GM23248 (cell line): ENCODE results near the gene SCFD1. TPM values are rescaled to one million over a fixed set of nuclear protein-coding genes. Genes with fewer than 3 reads are reported as not detected.

ENCODE experiments used
- DNase-seq: peaks from one replicate; pipeline ENCODE4 v3.0.0-alpha.2; 2015
- H2AFZ ChIP-seq: fragments of 200-600 bp; sonication (generic); 2 replicates; pipeline ENCODE4 v1.6.1; 2016; ENCODE audit warnings: antibody characterized with exemption
- H3F3A ChIP-seq: fragments of 200-600 bp; sonication (generic); 2 replicates; pipeline ENCODE4 v1.6.1; 2016; ENCODE audit warnings: mild to moderate bottlenecking, antibody characterized with exemption, mixed run types; ENCODE audit not compliant: insufficient read depth
- H3K27ac ChIP-seq: fragments of 200-600 bp; sonication (generic); 2 replicates; pipeline ENCODE4 v1.5.1; 2016; ENCODE audit warnings: mild to moderate bottlenecking
- H3K27me3 ChIP-seq: fragments of 200-600 bp; sonication (generic); replicated peaks from 2 replicates; pipeline ENCODE4 v1.6.1; 2016; ENCODE audit warnings: mild to moderate bottlenecking; ENCODE audit not compliant: insufficient read depth
- H3K36me3 ChIP-seq: fragments of 200-600 bp; sonication (generic); 2 replicates; pipeline ENCODE4 v1.6.1; 2016; ENCODE audit warnings: low read depth, mild to moderate bottlenecking
- H3K4me1 ChIP-seq: fragments of 200-600 bp; sonication (generic); 2 replicates; pipeline ENCODE4 v1.6.1; 2016; ENCODE audit warnings: mild to moderate bottlenecking; ENCODE audit not compliant: insufficient read depth
- H3K4me2 ChIP-seq: fragments of 200-600 bp; sonication (generic); one replicate; pipeline ENCODE4 v1.6.1; 2016; ENCODE audit warnings: mild to moderate bottlenecking; ENCODE audit not compliant: unreplicated experiment
- H3K4me3 ChIP-seq: fragments of 200-600 bp; sonication (generic); 2 replicates; pipeline ENCODE4 v1.5.1; 2016; ENCODE audit warnings: mild to moderate bottlenecking
- H3K79me2 ChIP-seq: fragments of 200-600 bp; sonication (generic); 2 replicates; pipeline ENCODE4 v1.6.1; 2016; ENCODE audit warnings: mild to moderate bottlenecking; ENCODE audit not compliant: insufficient read depth
- H3K9ac ChIP-seq: fragments of 200-600 bp; sonication (generic); 2 replicates; pipeline ENCODE4 v1.6.1; 2016; ENCODE audit warnings: mild to moderate bottlenecking
- H3K9me2 ChIP-seq: fragments of 200-600 bp; sonication (generic); 2 replicates; pipeline ENCODE4 v1.6.1; 2016; ENCODE audit warnings: mixed run types, mild to moderate bottlenecking, moderate library complexity; ENCODE audit not compliant: insufficient read depth
- H3K9me3 ChIP-seq: fragments of 200-600 bp; sonication (generic); one replicate; pipeline ENCODE4 v1.6.1; 2017; ENCODE audit warnings: low read depth
- H4K20me1 ChIP-seq: fragments of 200-600 bp; sonication (generic); 2 replicates; pipeline ENCODE4 v1.6.0; 2016; ENCODE audit not compliant: insufficient read depth
- EZH2 ChIP-seq: fragments of 200-600 bp; sonication (generic); IDR thresholded peaks from 2 replicates; pipeline ENCODE4 v1.6.1; 2018; ENCODE audit warnings: antibody characterized with exemption, mild to moderate bottlenecking; ENCODE audit not compliant: insufficient read depth, poor library complexity, severe bottlenecking
- EZH2phosphoT487 ChIP-seq: fragments of 200-600 bp; sonication (generic); IDR thresholded peaks from 2 replicates; pipeline ENCODE4 v1.6.1; 2018; ENCODE audit warnings: antibody characterized with exemption, moderate library complexity, mild to moderate bottlenecking, low read depth; ENCODE audit not compliant: insufficient read depth
- WGBS, 2 experiments: methylation state at CpG; one replicate each; pipeline ENCODE4 v1.1.6; 2015 to 2017; ENCODE audit warnings: low lambda C conversion rate in 2 of 2, low coverage in 1 of 2; ENCODE audit errors: missing lambda C conversion rate in 2 of 2; 5-methylcytosine and 5-hydroxymethylcytosine counted together
- in situ Hi-C: fragments of 300-500 bp; cut with MboI; formaldehyde crosslinking; loops from 2 replicates; pipeline ENCODE4 v1.15.0; 2020
- polyA plus RNA-seq: library from polyadenylated mRNA; unstranded; fragments of >200 nt; fragmentation: Nextera tagmentation; extraction: Ambion mirVana; gene quantifications from 2 replicates; pipeline ENCODE4 v1.2.1, GENCODE V29; 2016
- total RNA-seq: library from RNA; depleted of rRNA; stranded (reverse); fragments of >200 nt; shearing (Covaris generic); gene quantifications from 2 replicates; pipeline ENCODE4 v1.2.3, GENCODE V29; 2014

Gene SCFD1
- total and polyA plus RNA-seq, 2 experiments from 2014 or later, result 92.3 to 117 TPM

DNA sequence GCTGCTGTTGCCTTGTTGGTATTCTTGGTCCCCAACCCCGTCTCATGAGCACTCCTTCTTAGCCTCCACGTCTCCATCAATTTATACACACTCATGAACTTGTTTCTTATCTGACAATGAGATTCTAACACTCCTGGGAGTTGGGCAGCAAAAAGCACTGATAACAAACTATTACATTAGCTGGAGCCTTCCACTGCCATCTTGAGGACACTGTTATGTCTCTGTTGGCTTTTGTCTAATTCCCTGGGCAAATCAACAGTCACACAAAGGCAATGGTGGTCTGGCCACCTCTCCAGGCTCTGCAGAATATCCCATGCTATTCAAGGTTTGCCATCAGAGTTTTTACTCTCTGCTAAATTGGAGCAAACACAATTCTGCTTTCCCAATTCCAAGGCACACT is 134.5 kb downstream of the SCFD1 start:
- Histone ChIP-seq H3K4me1 (no peaks in the 10 kb centered on the region), H3K36me3 (no peaks in the 10 kb centered on the region), H3K79me2 (no peaks in the 10 kb centered on the region), H4K20me1 (no peaks in the 10 kb centered on the region), H3K27me3 (peaks cover 8% of the 10 kb centered on the region; the same call in 1 of the 2 replicates), H3K27ac (no peak overlapping the region), H3F3A (no peaks in the 10 kb centered on the region), H3K4me3 (no peak overlapping the region), H2AFZ (no peak overlapping the region), H3K9me2 (no peaks in the 10 kb centered on the region), H3K9ac (no peak overlapping the region), H3K4me2 (no peak overlapping the region), H3K9me3 (no peaks in the 10 kb centered on the region)
- TF ChIP-seq EZH2phosphoT487 (no peak), EZH2 (no peak)
- DNase-seq, result no peak
- in situ Hi-C loops, result no loop called here
- 14 to 24% methylated on average over 2 of the region's 2 CpGs for WGBS, 2 experiments

DNA sequence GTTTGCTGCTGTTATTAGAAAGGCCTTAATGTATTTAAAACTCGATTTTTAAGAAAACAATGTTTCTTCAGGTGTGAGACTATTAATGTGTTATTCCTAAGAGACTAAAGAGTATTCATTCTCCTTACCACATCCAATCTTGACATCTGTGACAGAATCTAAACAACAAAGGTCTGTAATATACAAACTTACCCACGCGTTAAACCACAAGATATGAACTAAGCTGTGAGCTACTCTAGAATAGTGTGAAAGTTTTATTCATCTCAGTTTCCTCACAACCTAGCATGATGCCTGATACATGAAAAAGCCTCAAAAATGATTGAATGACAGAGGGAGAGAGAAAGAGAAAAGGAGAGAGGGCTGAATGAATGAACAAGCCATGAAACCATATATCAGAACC is 135.0 kb downstream of the SCFD1 start:
- Histone ChIP-seq H3K27ac (no peak overlapping the region), H3K27me3 (peaks cover 8% of the 10 kb centered on the region; the same call in 1 of the 2 replicates), H3F3A (no peaks in the 10 kb centered on the region), H3K79me2 (no peaks in the 10 kb centered on the region), H3K9me2 (no peaks in the 10 kb centered on the region), H3K4me1 (no peaks in the 10 kb centered on the region), H3K9me3 (no peaks in the 10 kb centered on the region), H3K4me2 (no peak overlapping the region), H2AFZ (no peak overlapping the region), H3K4me3 (no peak overlapping the region), H3K9ac (no peak overlapping the region), H4K20me1 (no peaks in the 10 kb centered on the region), H3K36me3 (no peaks in the 10 kb centered on the region)
- DNase-seq, result no peak
- in situ Hi-C loops, result no loop called here
- WGBS, 2 experiments, result 10% methylated on average over 3 of the region's 3 CpGs
- TF ChIP-seq EZH2 (no peak), EZH2phosphoT487 (no peak)

DNA sequence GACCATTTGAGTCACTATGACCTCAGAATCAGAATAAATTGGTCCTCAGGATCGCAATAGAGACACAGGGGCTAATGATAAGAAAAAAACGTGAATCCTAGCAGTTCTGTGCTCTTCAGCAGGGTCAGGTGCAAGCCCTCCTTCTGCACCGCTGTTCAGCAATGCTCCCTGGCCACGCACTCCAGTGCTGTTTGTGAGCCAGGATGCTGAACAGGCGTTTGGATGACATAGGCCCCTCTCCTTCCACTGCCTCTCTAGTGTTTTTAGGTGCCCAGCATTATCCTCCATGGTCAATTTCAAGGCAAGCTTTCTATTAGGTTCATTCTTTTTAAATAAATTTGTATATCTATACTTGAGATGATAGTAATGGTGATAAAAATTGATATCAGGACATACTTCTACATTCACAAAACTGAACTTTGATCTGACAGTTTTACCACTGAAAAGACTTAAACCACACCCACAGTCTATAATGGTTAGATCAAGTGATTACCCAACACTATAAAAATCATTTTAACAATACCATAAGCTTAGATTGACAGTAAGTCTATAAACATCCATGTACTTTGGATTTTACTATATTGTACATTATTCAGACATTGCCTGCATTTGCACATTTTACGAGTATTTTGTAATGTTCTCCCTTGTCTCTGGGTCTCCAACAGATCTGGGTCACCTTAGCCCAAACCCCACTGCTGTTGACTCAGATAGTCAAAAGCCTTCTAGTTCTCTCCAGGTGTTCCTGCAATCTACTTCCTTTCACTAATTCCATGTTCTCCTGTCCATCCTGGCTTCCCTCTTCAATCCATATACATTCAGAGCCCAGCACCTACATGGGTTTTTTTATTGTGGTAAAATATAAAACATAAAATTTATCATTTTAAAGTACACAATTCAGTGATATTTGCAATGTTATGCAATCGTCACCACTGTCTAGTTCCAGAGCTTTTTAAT is 137.3 kb downstream of the SCFD1 start:
- no peak overlapping the region for H3K4me2 ChIP-seq
- in situ Hi-C loops, result no loop called here
- no peak overlapping the region for H2AFZ ChIP-seq
- no peak overlapping the region for H3K9ac ChIP-seq
- DNase-seq, result no peak
- H3F3A ChIP-seq, result no peaks in the 10 kb centered on the region
- H3K36me3 ChIP-seq, result no peaks in the 10 kb centered on the region
- no peak overlapping the region for H3K4me3 ChIP-seq
- H3K27me3 ChIP-seq, result peaks cover 8% of the 10 kb centered on the region; the same call in 1 of the 2 replicates
- no peaks in the 10 kb centered on the region for H3K79me2 ChIP-seq
- no peak overlapping the region for H3K27ac ChIP-seq
- 27 to 32% methylated on average over 7 of the region's 7 CpGs for WGBS, 2 experiments
- no peaks in the 10 kb centered on the region for H4K20me1 ChIP-seq
- no peak for TF ChIP-seq EZH2phosphoT487
- no peak for TF ChIP-seq EZH2
- no peaks in the 10 kb centered on the region for H3K4me1 ChIP-seq
- H3K9me2 ChIP-seq, result no peaks in the 10 kb centered on the region
- no peaks in the 10 kb centered on the region for H3K9me3 ChIP-seq

DNA sequence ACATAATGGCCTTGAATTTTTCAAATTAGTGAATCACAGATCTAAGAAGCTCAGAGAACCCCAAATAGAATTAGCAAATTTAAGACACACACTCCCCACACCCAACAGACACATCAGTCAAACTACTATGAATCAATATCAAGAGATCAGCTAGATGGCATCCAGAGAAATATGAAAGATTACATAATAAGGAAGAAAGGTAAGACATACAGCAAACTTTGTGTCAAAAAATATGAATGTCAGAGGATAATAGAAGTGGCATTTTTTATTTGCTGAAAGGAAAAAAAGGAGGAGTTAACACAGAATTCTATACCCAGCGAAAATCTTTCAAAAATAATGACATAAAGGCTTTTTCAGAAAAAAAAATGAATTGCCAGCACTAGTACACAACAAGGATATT is 141.8 kb downstream of the SCFD1 start:
- 0% methylated on average over 1 of the region's 1 CpG for WGBS, 2 experiments
- no peak overlapping the region for H2AFZ ChIP-seq
- no peaks in the 10 kb centered on the region for H3K9me3 ChIP-seq
- TF ChIP-seq EZH2phosphoT487 (no peak), EZH2 (no peak)
- no peak for DNase-seq
- H3K36me3 ChIP-seq, result no peaks in the 10 kb centered on the region
- in situ Hi-C loops, result no loop called here
- no peaks in the 10 kb centered on the region for H3F3A ChIP-seq
- H3K4me3 ChIP-seq, result no peak overlapping the region
- H3K4me2 ChIP-seq, result no peak overlapping the region
- H3K27me3 ChIP-seq, result no peaks in the 10 kb centered on the region; the same call in 1 of the 2 replicates
- no peak overlapping the region for H3K27ac ChIP-seq
- H3K4me1 ChIP-seq, result no peaks in the 10 kb centered on the region
- no peak overlapping the region for H3K9ac ChIP-seq
- no peaks in the 10 kb centered on the region for H3K79me2 ChIP-seq
- H3K9me2 ChIP-seq, result no peaks in the 10 kb centered on the region
- no peaks in the 10 kb centered on the region for H4K20me1 ChIP-seq
